ENCODE results near the gene DDX59. TPM values are rescaled to one million over a fixed set of nuclear protein-coding genes. Genes with fewer than 3 reads are reported as not detected.
A peak's percentile ranks its signal among the peaks of the same experiment; 100 is the strongest.

The DDX59 gene
- total and polyA plus RNA-seq, 9 of the 15 experiments (the other 6 are each of a cell fraction or from before 2014, with no cell fraction given), result 8.3 to 30.4 (median 19.8) TPM

DNA sequence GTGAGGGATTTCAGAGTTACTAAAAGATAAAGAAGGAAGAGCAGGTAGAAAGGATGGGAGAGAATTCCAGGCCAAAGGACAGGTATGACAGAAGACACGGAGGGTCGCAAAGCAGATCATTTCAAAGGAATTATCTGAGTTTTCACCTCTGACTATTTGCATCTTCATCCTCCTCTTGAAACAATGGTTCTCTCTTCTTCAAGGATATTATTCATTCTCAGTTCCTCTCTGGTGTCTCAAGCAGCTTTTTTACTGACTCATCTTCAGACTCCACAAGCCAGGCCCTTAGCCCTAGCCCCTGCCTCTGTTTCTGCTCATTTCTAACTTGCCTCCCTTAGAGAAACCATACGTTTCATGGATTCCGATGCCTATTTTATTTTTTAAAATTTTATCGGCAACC is 15.0 kb downstream of the DDX59 start:
- intact Hi-C loops (cut with micrococcal nuclease) (no loop called here), in situ Hi-C loops (cut with MboI) (no loop called here)
- BruUV-seq (replicated peaks), result no TSS peak
- TF ChIP-seq CCAR2 (IDR thresholded peaks at IDR 0.05; ENCODE audit: low read depth, low read length) (no peak), ZNF274 (IDR thresholded peaks at IDR 0.05; ENCODE audit: borderline replicate concordance, low read depth, low read length) (no peak), ZNF354B (CRISPR knock-in tag; IDR thresholded peaks at IDR 0.05) (no peak), NFE2 (IDR thresholded peaks at IDR 0.05; ENCODE audit: low read depth) (peak; percentile 12; the same call in 1 of the 2 replicates), BMI1 (IDR thresholded peaks at IDR 0.05; ENCODE audit: low read length) (no peak), ELF1 (tag; IDR thresholded peaks at IDR 0.05) (no peak), C11orf30 (IDR thresholded peaks at IDR 0.05; ENCODE audit: low read depth) (0 out of 2 replicates have a peak, but pooled peaks have one; percentile 9), NR2C1 (IDR thresholded peaks at IDR 0.05) (no peak), NR2C1 (tag; IDR thresholded peaks at IDR 0.05) (no peak), PTTG1 (tag; IDR thresholded peaks at IDR 0.05; ENCODE audit: low read depth) (no peak)
- TF ChIP-seq, protein P1, sequence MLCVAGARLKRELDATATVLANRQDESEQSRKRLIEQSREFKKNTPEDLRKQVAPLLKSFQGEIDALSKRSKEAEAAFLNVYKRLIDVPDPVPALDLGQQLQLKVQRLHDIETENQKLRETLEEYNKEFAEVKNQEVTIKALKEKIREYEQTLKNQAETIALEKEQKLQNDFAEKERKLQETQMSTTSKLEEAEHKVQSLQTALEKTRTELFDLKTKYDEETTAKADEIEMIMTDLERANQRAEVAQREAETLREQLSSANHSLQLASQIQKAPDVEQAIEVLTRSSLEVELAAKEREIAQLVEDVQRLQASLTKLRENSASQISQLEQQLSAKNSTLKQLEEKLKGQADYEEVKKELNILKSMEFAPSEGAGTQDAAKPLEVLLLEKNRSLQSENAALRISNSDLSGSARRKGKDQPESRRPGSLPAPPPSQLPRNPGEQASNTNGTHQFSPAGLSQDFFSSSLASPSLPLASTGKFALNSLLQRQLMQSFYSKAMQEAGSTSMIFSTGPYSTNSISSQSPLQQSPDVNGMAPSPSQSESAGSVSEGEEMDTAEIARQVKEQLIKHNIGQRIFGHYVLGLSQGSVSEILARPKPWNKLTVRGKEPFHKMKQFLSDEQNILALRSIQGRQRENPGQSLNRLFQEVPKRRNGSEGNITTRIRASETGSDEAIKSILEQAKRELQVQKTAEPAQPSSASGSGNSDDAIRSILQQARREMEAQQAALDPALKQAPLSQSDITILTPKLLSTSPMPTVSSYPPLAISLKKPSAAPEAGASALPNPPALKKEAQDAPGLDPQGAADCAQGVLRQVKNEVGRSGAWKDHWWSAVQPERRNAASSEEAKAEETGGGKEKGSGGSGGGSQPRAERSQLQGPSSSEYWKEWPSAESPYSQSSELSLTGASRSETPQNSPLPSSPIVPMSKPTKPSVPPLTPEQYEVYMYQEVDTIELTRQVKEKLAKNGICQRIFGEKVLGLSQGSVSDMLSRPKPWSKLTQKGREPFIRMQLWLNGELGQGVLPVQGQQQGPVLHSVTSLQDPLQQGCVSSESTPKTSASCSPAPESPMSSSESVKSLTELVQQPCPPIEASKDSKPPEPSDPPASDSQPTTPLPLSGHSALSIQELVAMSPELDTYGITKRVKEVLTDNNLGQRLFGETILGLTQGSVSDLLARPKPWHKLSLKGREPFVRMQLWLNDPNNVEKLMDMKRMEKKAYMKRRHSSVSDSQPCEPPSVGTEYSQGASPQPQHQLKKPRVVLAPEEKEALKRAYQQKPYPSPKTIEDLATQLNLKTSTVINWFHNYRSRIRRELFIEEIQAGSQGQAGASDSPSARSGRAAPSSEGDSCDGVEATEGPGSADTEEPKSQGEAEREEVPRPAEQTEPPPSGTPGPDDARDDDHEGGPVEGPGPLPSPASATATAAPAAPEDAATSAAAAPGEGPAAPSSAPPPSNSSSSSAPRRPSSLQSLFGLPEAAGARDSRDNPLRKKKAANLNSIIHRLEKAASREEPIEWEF (CRISPR knock-in tag; IDR thresholded peaks at IDR 0.05), result no peak
- no peaks in the 10 kb centered on the region for H3K27me3 ChIP-seq (ENCODE audit: control insufficient read depth in 2 of 2, insufficient read depth in 2 of 2, low read length in 2 of 2)
- no peaks in the 10 kb centered on the region for H4K20me1 ChIP-seq (replicated peaks; ENCODE audit: control insufficient read depth, insufficient read depth, low read length)
- no peak for FAIRE-seq
- H3K27ac ChIP-seq (ENCODE audit: extremely low read depth, low read depth, low read length), result no peak overlapping the region
- no peak overlapping the region for H3K9ac ChIP-seq (ENCODE audit: insufficient read depth in 1 of 2, low read depth in 2 of 2, low read length in 2 of 2)
- H2AFZ ChIP-seq (ENCODE audit: low read depth, low read length), result no peak overlapping the region
- H3K9me1 ChIP-seq (ENCODE audit: control insufficient read depth, insufficient read depth, low read length), result no peaks in the 10 kb centered on the region
- ATAC-seq, result no peak
- ChIA-PET CTCF (ENCODE audit: low intra/inter-chr PET ratio) (no interaction called here), POLR2A (no interaction called here)
- no peak overlapping the region for H3K4me2 ChIP-seq (ENCODE audit: insufficient read depth, low read length)
- no peak for DNase-seq (ENCODE audit: extremely low read depth in 1 of 4, low spot score in 3 of 4)
- no peak overlapping the region for H3K4me3 ChIP-seq
- H3K4me1 ChIP-seq (replicated peaks in 1 of 2; ENCODE audit: control insufficient read depth in 2 of 2, insufficient read depth in 2 of 2, low read length in 2 of 2), result peaks cover 11% of the 10 kb centered on the region in 2 experiments; a peak in 4 of 5 replicates
- 87% methylated on average over 5 of the region's 5 CpGs for WGBS (ENCODE audit: insufficient coverage, low coverage, missing lambda C conversion rate)
- H3K9me3 ChIP-seq (replicated peaks; ENCODE audit: control insufficient read depth, insufficient read depth, low read depth, low read length), result no peaks in the 10 kb centered on the region
- peaks cover 27% of the 10 kb centered on the region for H3K36me3 ChIP-seq (ENCODE audit: control insufficient read depth, insufficient read depth, low read length)
- no peaks in the 10 kb centered on the region for H3K79me2 ChIP-seq (ENCODE audit: control insufficient read depth, insufficient read depth, low read length)

Measured in K562 (cell line).